Suprapubic skin (tissue), 4 donors: Measurements from ENCODE around the gene FEN1.

ENCODE experiments used
- EP300 ChIP-seq: sonication (generic); formaldehyde crosslinking; IDR thresholded peaks from one replicate; pipeline ENCODE4 v1.6.1; 2017; ENCODE audit warnings: antibody characterized with exemption
- POLR2A ChIP-seq, 2 donors: fragments of 450-650 bp; IDR thresholded peaks; one replicate each; pipeline ENCODE4 v1.6.1; 2017; ENCODE audit warnings: antibody characterized with exemption in 2 of 2, mild to moderate bottlenecking in 2 of 2, moderate library complexity in 2 of 2
- POLR2AphosphoS5 ChIP-seq, 3 donors: sonication (generic); formaldehyde crosslinking; IDR thresholded peaks; one replicate each; pipeline ENCODE4 v1.6.1; 2017; ENCODE audit warnings: antibody characterized with exemption in 3 of 3
- TF ChIP-seq, protein P1 (sequence below), 2 donors: fragments of 200-600 bp in 1 of 2; fragments of 450-650 bp in 1 of 2; sonication (generic) in 1 of 2; IDR thresholded peaks; one replicate each; pipeline ENCODE4 v1.5.1; 2016 to 2019; ENCODE audit warnings: antibody characterized with exemption in 2 of 2, mild to moderate bottlenecking in 1 of 2, moderate library complexity in 1 of 2

DNA sequence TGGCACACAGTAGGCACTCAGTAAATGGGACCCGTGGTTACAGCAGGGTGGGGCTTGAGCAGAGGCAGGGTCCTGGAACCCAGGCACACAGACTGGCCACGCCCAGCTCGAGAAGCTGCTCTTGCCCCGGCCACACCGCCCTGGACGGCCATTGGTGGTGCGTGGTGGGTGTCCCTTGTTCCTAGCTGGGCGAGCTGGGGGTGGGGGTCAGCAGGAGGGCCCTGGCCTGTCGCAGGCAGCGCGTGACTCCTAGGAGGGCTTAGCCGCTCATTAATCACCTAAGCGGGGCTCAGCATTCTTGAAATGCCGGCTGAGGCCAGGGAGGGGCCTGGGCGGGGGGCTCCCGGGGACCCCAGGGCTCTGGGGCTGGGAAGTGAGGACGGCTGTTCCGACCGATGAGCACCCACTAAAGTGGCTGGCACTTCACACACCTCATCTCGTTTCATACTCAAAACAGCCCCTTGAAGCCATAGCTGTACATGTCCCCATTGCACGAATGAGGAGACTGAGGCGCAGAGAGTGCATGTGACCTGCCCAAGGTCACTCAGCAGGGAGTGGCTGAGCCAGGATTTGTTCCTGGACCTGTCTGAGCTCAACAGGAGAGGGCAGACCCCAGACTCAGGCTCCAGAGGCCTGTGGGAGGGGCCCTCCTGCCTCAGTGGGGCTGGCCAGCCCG, 28.6 kb upstream of the FEN1 start:
- TF ChIP-seq, protein P1, sequence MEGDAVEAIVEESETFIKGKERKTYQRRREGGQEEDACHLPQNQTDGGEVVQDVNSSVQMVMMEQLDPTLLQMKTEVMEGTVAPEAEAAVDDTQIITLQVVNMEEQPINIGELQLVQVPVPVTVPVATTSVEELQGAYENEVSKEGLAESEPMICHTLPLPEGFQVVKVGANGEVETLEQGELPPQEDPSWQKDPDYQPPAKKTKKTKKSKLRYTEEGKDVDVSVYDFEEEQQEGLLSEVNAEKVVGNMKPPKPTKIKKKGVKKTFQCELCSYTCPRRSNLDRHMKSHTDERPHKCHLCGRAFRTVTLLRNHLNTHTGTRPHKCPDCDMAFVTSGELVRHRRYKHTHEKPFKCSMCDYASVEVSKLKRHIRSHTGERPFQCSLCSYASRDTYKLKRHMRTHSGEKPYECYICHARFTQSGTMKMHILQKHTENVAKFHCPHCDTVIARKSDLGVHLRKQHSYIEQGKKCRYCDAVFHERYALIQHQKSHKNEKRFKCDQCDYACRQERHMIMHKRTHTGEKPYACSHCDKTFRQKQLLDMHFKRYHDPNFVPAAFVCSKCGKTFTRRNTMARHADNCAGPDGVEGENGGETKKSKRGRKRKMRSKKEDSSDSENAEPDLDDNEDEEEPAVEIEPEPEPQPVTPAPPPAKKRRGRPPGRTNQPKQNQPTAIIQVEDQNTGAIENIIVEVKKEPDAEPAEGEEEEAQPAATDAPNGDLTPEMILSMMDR (IDR thresholded peaks at IDR 0.05): no peak
- TF ChIP-seq POLR2A (IDR thresholded peaks at IDR 0.05) (no peak), POLR2AphosphoS5 (IDR thresholded peaks at IDR 0.05) (no peak), EP300 (no peak)
